ENCODE results near the gene MED14.
A peak's percentile ranks its signal among the peaks of the same experiment; 100 is the strongest.

Gene MED14

GRCh38 chrX:40663078-40663740 is 72.1 kb downstream of the MED14 start:
- DNase-seq: no peak

GRCh38 chrX:40661489-40661888 is 73.9 kb downstream of the MED14 start:
- DNase-seq: no peak

GRCh38 chrX:40660381-40660780 is 75.0 kb downstream of the MED14 start:
- DNase-seq: no peak

GRCh38 chrX:40653535-40653934 is 81.8 kb downstream of the MED14 start:
- no peak for DNase-seq

- no peak for DNase-seq
These were observed 82.7 kb downstream of the MED14 start for GRCh38 chrX:40652664-40653063.

GRCh38 chrX:40651620-40652223 is 83.6 kb downstream of the MED14 start:
- DNase-seq: peak; percentile 5

- peak; percentile 47 for DNase-seq
These were observed 87.8 kb downstream of the MED14 start, which contains the start of gene CXorf38 for GRCh38 chrX:40647307-40648197. CXorf38 (minus strand) TSS chrX:40647561; CDS start chrX:40647520, 41 bp downstream.

GRCh38 chrX:40646489-40647306 is 88.6 kb downstream of the MED14 start:
- DNase-seq: no peak

GRCh38 chrX:40644821-40645358 is 90.5 kb downstream of the MED14 start:
- peak; percentile 28 for DNase-seq

- peak; percentile 17 for DNase-seq
These were observed 91.2 kb downstream of the MED14 start for GRCh38 chrX:40644176-40644575.

GRCh38 chrX:40637687-40638086 is 97.7 kb downstream of the MED14 start:
- DNase-seq: no peak

GRCh38 chrX:40632199-40632598 is 103.1 kb downstream of the MED14 start:
- no peak for DNase-seq

- DNase-seq: no peak
These were observed 106.8 kb downstream of the MED14 start for GRCh38 chrX:40628506-40628905.

GRCh38 chrX:40625294-40625693 is 110.0 kb downstream of the MED14 start:
- no peak for DNase-seq

- DNase-seq: no peak
These were observed 111.7 kb downstream of the MED14 start for GRCh38 chrX:40623665-40624064.

GRCh38 chrX:40623139-40623536 is 112.2 kb downstream of the MED14 start, which contains the start of gene MPC1L:
MPC1L (plus strand) TSS chrX:40623428; CDS start chrX:40623566, 138 bp downstream.
- no peak for DNase-seq

GRCh38 chrX:40622479-40623138 is 112.7 kb downstream of the MED14 start:
- no peak for DNase-seq

- no peak for DNase-seq
These were observed 117.8 kb downstream of the MED14 start for GRCh38 chrX:40617566-40617965.

- DNase-seq: no peak
These were observed 119.4 kb downstream of the MED14 start for GRCh38 chrX:40615976-40616375.

- DNase-seq: no peak
These were observed 122.8 kb downstream of the MED14 start for GRCh38 chrX:40612511-40612910.

GRCh38 chrX:40607381-40607780 is 128.0 kb downstream of the MED14 start:
- no peak for DNase-seq

GRCh38 chrX:40603446-40603845 is 131.9 kb downstream of the MED14 start:
- no peak for DNase-seq
